ENCODE results near the gene CACNA2D3.

DNA sequence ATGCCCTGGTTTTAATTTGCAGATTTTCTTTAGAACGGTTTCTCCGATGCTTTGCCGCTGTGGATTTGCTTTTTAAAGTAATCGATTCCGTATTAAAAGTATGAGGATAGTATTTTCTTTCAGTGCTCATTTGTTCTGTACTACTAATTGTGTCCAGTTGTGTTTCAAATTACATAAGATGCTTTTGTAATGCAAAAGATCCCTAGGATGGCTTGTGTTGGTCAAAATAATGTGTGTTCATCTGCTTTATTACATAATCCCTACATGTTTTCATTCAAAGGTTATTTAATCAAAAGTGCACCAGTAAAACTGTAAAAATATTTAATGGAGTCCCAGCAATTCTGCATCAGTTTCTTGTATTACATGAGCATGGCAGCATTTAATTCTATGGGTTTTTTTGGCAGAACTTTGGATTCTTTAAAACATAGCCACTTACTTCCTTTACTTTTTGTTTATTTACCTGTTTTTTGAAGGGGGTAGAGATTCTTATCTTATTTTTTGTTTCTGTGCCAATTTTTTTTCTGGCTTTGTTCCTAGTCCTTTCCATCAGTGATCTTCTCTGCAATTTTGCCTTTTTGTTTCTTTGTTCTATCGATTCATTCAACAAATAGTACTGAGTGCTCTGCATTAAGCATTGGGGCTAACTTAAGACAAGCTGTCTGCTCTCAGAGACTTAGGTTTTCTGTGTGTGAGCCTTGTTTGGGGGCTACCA lies 452.7 kb downstream of the CACNA2D3 start:
- TF ChIP-seq CTCF (IDR thresholded peaks at IDR 0.05; ENCODE audit: poor library complexity), result no peak
- no peak for TF ChIP-seq EZH2 (IDR thresholded peaks at IDR 0.05; ENCODE audit: borderline replicate concordance)

Measured in hepatocyte (in vitro differentiated cells).